ENCODE measurements around the gene RANBP3L.

RANBP3L gene

DNA sequence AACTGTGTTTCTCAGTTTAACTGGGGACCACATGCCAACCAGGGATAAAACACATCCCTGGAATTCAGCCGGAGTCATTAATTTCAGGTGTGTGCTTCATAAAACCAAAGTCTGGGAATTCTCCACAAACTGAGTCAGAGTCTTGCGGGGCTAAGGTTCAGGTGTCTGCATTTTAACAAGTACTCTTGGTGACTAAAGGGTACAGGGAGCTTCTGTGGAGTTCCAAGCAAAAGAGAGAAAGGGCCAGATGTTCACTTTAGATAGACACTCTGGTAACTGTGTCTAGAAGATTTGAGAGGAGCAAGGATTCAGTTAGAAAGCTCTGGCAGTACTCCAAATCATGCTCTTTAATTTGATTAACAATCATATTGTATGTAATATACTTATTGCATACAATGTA lies 64.0 kb downstream of the RANBP3L start:
- no peak overlapping the region for H3K4me3 ChIP-seq (ENCODE audit: low read depth, low read length)
- DNase-seq (ENCODE audit: low read depth), result no peak
- TF ChIP-seq CTCF (IDR thresholded peaks at IDR 0.05; ENCODE audit: control insufficient read depth, extremely low read depth, insufficient read depth), result no peak

GRCh38 chr5:36236801-36237200 lies 64.9 kb downstream of the RANBP3L start:
- TF ChIP-seq CTCF (IDR thresholded peaks at IDR 0.05; ENCODE audit: control insufficient read depth, extremely low read depth, insufficient read depth), result no peak
- H3K4me3 ChIP-seq (ENCODE audit: low read depth, low read length), result no peak overlapping the region
- no peak for DNase-seq (ENCODE audit: low read depth)

GRCh38 chr5:36232533-36232932 lies 69.2 kb downstream of the RANBP3L start:
- TF ChIP-seq CTCF (IDR thresholded peaks at IDR 0.05; ENCODE audit: control insufficient read depth, extremely low read depth, insufficient read depth), result no peak
- H3K4me3 ChIP-seq (ENCODE audit: low read depth, low read length), result no peak overlapping the region
- DNase-seq (ENCODE audit: low read depth), result no peak

DNA sequence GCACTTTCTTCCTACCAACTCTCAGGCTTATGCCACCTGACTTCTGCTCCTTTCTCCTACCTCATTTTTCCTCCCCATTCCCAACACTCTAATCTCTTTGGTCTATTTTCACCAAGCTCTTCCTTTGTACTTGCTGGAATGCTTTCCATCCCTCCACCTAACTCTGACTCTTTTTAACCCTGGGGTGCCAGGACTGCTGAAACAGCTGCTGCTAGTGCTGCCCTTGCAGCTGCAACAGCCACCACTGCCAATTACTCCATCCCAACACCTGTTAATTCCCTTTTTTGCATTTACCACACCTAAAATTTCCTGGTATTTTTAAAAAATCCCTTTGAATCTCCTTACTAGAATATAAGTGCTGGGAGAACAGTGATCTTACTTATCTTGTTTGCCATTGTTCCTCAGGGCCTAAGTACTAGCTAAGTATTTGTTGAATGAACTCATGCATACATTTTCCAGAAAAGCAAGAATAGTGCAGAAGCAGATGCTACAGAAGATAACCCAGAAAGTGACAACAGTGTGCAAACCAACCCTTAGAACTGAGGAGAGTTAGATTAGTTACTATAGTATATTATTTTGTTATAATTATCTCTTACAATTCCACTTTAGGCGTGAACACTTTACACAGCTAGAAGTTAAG lies 71.4 kb downstream of the RANBP3L start:
- no peak for DNase-seq (ENCODE audit: low read depth)

GRCh38 chr5:36228505-36228904 lies 73.2 kb downstream of the RANBP3L start:
- no peak for DNase-seq (ENCODE audit: low read depth)
- no peak overlapping the region for H3K4me3 ChIP-seq (ENCODE audit: low read depth, low read length)
- no peak for TF ChIP-seq CTCF (IDR thresholded peaks at IDR 0.05; ENCODE audit: control insufficient read depth, extremely low read depth, insufficient read depth)

More for the DNA sequence above, 71.4 kb downstream of the RANBP3L start:
- H3K4me3 ChIP-seq (ENCODE audit: low read depth, low read length), result no peak overlapping the region
- no peak for TF ChIP-seq CTCF (IDR thresholded peaks at IDR 0.05; ENCODE audit: control insufficient read depth, extremely low read depth, insufficient read depth)

DNA sequence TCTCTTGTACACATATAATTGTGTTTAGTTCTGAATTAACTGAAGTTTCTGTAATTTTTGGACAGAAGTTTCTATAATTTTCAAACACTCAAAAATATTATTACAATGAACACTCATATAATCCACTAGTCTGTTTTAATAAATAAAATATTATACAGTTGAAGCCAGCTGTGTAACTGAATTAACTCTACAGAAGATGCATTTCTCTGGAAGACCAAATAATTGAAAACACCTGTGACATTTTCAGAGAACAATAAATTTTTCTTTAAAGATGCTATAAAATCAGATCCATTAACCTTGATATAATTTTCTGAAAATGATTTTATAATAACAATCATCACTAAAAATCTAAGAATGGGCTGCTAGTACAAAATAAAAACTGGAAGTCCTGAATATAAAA lies 74.7 kb downstream of the RANBP3L start:
- no peak overlapping the region for H3K4me3 ChIP-seq (ENCODE audit: low read depth, low read length)
- TF ChIP-seq CTCF (IDR thresholded peaks at IDR 0.05; ENCODE audit: control insufficient read depth, extremely low read depth, insufficient read depth), result no peak
- no peak for DNase-seq (ENCODE audit: low read depth)

- no peak overlapping the region for H3K4me3 ChIP-seq (ENCODE audit: low read depth, low read length)
- TF ChIP-seq CTCF (IDR thresholded peaks at IDR 0.05; ENCODE audit: control insufficient read depth, extremely low read depth, insufficient read depth), result no peak
- DNase-seq (ENCODE audit: low read depth), result no peak
Observed at GRCh38 chr5:36222620-36223019, 79.1 kb downstream of the RANBP3L start.
